Amygdala (tissue), 56 donors: ENCODE measurements around the gene RAD50.
"Not testable (repeated sequence)": the region's sequence is repeated elsewhere in the genome, so short reads cannot be mapped to it uniquely, and the experiment has no call there.

ENCODE experiments used
- DNase-seq, 56 donors: peaks; one replicate each; lab custom pipeline; 2025; lab: John Stamatoyannopoulos, UW

The RAD50 gene

DNA sequence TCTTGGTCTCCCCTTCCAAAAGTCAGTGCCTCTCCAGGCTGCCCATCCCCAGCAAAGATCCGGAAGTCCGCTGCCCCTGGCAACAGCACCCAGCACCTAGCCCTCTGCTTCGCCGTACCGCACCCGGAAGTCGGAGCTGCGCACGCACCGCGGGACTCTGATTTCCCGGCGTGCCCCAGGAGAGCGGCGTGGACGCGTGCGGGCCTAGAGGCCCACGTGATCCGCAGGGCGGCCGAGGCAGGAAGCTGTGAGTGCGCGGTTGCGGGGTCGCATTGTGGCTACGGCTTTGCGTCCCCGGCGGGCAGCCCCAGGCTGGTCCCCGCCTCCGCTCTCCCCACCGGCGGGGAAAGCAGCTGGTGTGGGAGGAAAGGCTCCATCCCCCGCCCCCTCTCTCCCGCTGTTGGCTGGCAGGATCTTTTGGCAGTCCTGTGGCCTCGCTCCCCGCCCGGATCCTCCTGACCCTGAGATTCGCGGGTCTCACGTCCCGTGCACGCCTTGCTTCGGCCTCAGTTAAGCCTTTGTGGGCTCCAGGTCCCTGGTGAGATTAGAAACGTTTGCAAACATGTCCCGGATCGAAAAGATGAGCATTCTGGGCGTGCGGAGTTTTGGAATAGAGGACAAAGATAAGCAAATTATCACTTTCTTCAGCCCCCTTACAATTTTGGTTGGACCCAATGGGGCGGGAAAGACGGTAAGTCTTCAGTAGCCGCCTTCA lies at the start of gene RAD50:
Gene RAD50, plus strand, starts transcription at position 215 of the 715 bp plus-strand sequence. Its CDS starts 348 bp downstream, at position 563.
- peak; percentile 51 to 93 (median 82) for DNase-seq

DNA sequence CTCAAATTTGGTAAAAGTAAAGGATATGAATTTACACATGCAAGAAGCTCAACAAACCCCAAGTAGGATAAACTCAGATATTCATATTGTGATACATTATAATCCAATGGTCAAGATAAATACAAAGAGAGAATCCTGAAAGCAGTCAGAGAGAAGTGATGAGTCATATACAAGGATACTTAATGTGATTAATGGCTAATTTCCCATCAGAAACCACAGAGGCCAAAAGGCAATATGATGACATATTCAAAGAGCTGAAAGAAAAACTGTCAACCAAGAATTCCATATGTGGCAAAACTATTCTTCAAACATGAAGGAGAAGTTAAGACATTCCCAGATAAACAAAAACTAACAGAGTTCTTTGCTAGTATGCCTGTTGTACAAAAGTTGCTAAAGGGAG lies 46.7 kb upstream of the RAD50 start:
- DNase-seq, result no peak

DNA sequence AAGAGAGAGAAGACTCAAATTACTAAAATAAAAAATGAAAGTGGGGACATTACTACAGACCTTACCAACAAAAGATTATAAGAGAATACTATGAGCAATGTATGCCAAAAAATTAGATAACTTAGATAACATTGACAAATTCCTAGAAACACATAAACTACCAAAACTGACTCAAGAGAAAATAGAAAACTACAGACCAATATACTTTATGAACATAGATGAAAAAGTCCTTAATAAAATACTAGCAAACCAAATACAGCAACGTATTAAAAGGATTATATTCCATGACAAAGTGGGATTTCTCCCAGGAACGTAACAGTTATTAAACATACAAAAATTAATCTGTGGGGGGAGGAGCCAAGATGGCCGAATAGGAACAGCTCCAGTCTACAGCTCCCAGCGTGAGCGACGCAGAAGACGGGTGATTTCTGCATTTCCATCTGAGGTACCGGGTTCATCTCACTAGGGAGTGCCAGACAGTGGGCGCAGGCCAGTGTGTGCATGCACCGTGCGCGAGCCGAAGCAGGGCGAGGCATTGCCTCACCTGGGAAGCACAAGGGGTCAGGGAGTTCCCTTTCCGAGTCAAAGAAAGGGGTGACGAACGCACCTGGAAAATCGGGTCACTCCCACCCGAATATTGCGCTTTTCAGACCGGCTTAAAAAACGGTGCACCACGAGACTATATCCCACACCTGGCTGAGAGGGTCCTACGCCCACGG lies 43.0 kb upstream of the RAD50 start:
- DNase-seq, result not testable (repeated sequence)

DNA sequence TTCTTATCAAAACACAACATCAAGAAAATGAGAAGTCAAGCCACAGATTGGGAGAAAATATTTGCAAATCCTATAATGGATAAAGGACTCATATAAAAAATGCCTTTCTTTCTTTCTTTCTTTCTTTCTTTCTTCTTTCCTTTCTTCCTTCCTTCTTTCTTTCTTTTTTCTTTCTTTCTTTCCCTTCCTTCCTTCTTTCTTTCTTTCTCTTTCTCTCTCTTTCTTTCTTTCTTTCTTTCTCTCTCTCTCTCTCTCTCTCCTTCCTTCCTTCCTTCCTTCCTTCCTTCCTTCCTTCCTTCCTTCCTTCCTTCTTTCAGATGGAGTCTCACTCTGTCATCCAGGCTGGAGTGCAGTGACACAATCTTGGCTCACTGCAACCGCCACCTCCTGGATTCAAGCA lies 34.7 kb upstream of the RAD50 start:
- not testable (repeated sequence) for DNase-seq

DNA sequence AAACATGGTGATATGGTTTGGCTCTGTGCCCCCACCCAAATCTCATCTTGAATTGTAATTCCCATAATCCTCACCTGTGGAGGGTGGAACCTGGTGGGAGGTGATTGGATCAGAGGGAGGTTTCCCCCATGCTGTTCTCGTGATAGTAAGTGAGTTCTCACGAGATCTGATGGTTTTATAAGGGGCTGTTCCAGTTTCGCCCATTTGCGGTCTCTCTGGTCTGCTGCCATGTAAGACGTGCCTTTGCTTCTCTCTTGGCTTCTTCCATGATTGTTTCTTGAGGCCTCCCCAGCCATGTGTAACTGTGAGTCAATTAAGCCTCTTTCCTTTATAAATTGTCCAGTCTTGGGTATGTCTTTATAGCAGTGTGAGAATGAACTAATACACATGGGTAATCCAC lies 31.9 kb upstream of the RAD50 start:
- DNase-seq, result peak in 1 of 56 donors; percentile 10

DNA sequence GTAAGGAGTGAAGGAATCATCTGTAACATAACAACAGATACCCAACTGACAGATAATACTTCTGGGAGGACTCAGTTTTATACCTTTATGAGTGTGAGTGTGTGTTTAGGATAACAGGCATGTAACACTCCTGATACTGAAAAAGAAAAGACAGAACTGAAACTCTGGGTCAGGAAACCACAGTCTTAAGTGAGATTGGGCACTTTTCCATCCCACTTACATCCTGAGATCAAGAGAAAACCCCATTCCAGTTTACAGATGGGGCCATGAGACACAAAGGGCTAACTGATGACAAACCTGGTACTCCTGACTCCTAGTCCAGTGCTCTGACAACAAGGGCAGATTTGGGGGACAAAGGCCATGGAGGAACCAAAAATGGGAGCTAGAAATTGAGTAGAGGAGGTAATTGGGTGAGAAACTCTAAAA lies 31.5 kb upstream of the RAD50 start:
- no peak for DNase-seq

DNA sequence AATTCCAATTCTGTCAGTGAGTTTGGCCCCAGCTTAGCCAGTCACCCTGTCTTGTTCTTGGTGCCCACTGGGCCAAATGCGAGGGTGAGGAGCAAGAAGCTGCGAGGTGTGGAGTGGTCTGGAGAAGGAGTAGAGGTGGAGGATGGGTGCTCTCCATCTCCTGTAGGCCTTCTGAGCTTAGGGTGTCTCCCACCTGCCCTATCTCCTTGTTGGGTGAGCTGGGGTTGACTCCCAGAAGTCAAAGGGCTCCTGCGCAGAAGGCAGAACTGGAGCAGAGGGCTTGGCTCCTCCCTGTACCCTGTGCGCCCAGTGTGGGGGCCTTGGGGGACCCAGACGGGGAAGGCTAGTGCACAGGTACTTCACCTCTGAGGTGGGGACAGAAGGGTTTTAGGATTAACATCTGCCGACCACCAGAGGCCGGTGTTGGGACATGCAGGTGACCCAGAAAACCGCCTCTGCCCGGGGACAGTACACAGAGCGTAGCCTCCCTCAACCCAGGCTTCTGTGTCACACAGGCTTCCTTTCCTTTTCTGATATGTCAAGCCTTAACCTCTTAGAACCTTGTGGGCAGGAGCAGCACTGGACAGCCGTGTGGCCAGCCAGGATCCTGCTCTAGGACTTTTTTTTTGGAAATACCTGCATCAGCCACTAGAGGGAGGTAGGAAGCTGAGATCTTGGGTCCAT lies 30.3 kb upstream of the RAD50 start:
- DNase-seq, result peak in 8 of 56 donors; percentile 5 to 37 (median 24)

DNA sequence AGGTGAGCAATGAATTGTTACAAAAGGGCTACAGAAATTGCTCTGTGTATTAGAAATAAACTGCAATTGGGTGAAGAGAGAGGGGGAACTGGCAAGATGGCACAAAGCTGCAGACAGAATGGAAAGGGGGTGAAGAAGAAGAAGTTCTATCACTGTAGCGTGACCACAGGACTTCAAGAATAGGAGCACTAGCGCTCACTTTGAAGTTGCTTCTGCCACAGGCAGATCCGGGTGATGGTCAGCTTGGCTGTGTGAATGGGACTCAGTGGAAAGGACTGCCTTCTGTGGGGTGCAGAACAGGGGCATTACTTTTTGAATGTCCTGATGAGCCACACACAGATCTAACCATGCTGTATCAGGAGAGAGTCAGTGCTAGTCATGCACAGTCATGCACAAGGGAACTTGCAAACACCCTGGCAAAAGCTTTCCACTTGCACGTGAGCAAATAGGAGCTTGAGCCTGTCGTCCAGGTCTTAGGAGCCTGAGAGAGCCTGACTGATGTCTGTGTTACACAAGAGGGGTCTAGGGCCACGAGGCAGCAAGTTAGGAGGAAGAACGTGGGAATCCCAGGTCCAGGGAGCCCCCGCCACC lies 29.7 kb upstream of the RAD50 start:
- DNase-seq, result peak in 1 of 56 donors; percentile 18

DNA sequence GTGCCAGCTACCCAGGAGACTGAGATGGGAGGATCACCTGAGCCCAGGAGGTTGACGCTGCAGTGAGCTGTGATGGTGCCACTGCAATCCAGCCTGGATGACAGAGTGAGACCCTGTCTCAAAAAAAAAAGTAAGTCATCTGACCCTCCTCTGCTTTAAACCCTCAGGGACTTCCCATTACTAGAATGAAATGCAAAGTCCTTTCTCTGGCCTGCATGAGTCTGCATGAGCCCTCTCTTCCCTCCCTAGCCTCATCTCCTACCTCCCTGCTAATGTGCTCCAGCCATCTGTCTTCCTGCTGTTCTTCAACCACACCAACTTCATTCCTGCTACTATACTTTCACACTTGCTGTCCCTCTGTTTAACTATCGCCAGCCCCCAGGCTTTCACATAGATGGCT lies 28.8 kb upstream of the RAD50 start:
- DNase-seq, result no peak

DNA sequence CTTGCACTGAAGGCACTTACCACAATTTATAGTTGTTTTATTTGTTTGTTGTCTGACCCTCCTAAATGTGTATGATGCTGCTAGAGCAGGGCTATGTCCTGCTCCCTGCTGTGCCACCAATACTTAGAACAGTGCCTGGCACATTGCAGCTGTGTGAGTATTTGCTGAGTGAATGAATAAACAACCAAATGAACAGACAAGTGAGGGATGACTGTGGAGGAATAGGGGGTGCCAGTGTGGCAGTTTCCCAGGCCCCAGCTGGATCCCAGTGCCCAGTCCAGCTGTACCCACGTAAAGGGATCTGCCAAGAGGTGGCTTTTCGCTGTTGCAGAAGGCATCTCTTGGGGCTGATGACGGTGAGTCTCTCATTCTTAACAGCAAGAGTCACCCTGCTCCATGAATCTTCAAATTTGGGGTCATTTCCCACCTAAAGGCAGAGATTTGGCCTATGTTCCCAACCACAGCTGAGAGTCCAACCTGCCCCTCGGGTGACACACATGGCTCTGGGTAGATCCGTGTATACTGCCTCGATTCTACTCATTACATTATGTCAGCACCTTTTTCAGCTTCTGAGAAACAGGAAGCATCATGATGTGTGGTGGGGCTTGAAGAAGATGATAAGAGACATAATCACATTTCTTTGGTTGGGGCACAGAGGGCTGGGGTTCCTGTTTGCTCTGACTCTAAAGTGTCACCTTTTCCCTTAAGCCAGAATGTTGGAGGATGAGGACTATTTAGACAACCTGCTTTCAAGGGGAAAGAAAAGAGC lies 27.7 kb upstream of the RAD50 start:
- DNase-seq, result peak in 10 of 56 donors; percentile 5 to 40 (median 27)

DNA sequence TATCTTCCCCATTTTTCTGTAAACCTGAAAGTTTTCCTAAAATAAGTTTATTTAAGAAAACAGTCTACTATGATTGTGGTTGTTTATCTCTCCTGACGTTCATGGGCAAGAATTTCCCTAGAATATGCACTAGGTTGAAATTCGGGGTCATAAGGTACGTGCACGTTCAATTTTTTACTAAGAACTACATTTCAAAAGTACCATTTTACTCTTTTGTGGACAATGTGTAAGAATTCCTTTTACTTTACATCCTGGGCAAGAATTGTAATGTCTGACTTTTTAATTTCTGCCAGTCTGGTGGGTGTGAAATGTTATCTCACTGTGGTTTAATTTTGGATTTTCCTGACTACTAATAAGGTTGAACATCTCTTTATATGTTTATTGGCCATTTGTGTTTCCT lies 25.8 kb upstream of the RAD50 start:
- DNase-seq, result no peak

DNA sequence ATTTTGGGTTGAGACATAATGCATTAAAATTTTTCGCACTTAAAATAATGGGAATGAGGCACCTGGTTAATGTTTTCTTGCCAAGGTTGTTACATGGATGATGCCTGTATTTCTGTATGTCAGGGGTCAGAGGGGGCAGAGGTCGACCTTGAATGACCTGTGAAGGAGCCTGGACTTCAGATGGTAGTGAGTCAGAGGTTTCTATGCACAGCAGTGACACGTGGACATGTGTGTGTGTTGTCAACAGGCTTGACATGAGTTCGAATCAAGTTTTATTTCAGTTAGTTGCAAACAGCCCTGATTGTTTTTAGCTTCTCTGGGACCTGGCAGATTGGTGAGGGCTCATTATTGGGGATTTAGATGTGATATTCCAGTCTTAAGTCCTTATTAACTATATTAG lies 17.1 kb upstream of the RAD50 start:
- DNase-seq, result no peak

DNA sequence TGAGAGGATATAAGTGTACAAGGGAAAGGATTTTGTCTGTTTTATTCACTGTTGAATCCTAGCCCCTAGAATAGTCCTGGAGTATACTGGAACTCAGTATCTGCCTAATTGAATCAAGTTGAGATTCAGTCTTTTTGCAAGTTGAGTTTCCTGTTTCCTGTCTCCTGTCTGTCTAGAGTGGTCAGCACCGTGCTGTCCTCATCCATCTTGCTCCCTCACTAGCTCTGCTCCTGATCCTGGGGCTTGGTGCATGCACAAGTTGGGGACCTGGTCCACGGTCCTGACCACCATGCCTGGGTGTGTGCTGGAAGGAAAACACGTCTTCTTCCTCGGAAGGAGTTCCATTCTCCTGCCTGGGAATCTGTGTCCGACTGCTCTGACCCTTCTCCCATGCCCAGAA lies 16.6 kb upstream of the RAD50 start:
- no peak for DNase-seq

DNA sequence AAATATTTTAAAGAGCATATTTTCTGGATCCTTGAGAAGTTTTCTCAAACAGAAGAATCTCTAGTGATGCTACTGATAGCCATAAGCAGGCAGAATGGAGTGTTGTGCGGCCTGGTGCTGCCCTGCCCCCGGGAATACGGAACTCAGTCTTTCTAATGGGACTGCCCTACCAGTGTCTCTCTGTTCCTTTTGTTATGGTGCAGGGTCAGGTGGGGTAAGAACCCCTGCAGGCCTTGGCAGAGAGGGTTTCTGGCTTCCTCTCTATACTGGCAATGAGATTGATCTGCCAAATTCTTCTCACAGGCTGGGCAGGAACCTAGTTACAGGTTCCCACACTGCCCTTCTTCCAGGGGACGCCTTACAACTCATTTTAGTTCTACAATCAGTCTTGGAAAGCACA lies 16.0 kb upstream of the RAD50 start:
- DNase-seq, result peak in 11 of 56 donors; percentile 9 to 60 (median 22)

DNA sequence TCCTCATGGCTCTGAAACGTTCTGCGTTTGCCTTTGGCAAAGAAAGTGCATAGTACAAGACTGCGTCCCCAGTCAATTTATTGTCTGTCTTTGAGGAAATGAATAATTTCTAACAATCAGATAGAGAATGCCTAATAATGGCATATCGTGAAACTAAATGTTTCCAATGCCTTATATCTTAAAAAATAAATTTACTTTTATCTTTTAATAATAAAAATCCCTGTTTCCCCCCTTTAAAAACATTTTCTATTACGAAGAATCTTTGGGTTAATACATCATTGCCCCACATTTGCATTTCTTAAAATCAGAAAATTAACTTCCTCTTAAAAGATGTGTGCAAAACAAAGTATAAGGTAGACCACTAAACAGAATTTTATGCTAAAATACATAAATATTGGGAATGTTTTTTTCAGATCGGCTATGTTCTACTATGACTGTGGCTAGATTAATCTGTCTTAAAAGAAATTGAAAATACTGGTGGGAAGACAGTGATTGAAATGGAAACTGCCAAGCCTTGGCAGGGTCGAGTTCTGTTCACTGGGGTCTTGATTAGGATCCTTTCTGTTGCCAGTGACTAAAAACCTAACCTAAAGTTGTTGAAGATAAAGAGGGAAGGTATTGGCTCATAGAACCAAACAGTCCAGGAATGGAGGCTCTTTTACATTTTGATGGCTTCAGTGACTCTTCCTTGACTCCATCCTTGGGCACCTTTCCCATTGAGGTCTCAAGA lies 13.1 kb upstream of the RAD50 start, which contains the start of gene IL5:
Gene IL5, minus strand, starts transcription at position 51 of the 730 bp plus-strand sequence. Its CDS starts 44 bp downstream, at position 7.
- DNase-seq, result no peak

DNA sequence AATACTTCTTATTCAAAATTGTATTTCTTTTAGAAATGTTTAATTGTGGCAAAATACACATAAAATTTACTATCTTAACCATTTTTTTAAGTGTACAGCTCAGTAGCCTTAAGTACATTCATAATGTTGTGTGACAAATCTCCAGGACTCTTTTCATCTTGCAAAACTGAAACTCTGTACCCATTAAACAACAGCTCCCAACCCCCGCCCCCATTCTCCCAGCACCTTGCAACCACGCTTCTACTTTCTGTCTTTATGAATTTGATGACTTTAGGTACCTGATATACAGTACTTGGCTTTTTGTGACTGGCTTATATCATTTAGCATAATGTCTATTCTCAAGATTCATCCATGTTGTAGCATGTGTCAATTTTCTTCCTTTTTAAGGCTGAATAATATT lies 10.7 kb upstream of the RAD50 start:
- no peak for DNase-seq

DNA sequence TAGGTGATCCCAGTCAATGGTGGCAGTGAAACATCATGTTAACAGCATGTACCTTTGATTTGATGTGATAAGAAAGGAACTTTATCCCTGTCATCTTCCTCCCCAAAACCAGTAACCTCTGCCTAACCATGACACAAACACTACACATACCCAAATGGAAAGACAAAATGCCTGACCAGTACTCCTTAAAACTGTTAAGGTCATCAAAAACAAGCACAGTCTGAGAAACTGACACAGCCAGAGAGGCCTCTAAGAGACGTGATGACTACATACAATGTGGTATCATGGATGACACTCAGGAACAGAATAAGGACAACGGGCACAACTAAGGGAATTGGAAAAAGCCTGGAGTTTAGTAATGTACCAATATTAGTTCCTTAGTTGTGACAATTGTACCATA lies 9.5 kb upstream of the RAD50 start:
- DNase-seq, result no peak

DNA sequence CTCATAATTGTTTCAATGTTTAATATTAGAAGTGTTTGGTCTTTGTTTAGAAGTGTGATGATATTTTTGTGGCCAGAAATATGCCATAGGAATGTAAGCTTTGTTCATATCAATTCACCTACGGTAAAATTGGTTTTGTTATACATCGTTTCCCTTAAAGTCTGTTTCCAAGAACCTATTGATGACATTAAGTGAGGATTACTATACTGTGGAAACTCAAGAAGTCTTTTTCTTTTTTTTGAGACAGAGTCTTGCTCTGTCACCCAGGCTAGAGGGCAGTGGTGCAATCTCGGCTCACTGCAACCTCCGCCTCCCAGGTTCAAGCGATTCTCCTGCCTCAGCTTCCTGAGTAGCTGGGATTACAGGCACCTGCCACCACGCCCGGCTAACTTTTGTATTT lies 7.9 kb upstream of the RAD50 start:
- not testable (repeated sequence) for DNase-seq

DNA sequence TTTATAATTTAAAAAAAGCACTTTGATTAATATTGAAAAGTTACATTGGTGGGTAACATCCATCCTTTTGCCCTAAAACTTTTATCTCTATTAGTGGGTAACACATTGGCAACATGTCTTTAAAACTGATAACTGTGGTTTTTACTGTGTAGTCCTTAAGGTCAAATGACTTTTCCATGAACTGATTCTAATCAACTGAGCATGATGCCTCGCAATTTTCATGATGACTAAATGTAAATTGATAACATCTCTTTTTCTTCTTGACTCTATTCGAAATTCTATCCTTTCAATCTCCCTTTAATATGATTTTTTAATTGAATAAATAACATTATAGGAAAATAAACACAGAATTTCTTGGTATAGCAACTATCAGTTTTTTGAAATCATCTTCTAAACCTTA lies 7.2 kb upstream of the RAD50 start:
- DNase-seq, result no peak
